PFSK-1 (cell line): ENCODE measurements around the gene TMEM171.

ENCODE experiments used
- FOXP2 ChIP-seq: optimal IDR thresholded peaks from 2 replicates; pipeline ENCODE3; 2011; ENCODE audit warnings: borderline replicate concordance, control low read depth, inconsistent platforms; ENCODE audit not compliant: insufficient read depth; ENCODE audit errors: extremely low read length, extremely low read depth
- POLR2AphosphoS5 ChIP-seq: IDR thresholded peaks from 2 replicates; pipeline ENCODE4 v1.6.1; 2012; ENCODE audit warnings: low read depth, mild to moderate bottlenecking, control low read depth, low read length, moderate library complexity
- REST ChIP-seq, 2 experiments: IDR thresholded peaks; 2 replicates each; pipeline versions ENCODE4 v1.6.1 to v1.8.0; 2011 to 2012; ENCODE audit warnings: low read depth in 2 of 2, low read length in 2 of 2, control low read depth in 1 of 2, inconsistent platforms in 1 of 2, mild to moderate bottlenecking in 1 of 2, moderate library complexity in 1 of 2; ENCODE audit not compliant: insufficient read depth in 1 of 2
- SIN3A ChIP-seq: IDR thresholded peaks from 2 replicates; pipeline ENCODE4 v1.6.1; 2012; ENCODE audit warnings: mild to moderate bottlenecking, low read length, moderate library complexity, borderline replicate concordance; ENCODE audit not compliant: insufficient read depth
- TAF1 ChIP-seq: IDR thresholded peaks from 2 replicates; pipeline ENCODE4 v1.6.1; 2012; ENCODE audit warnings: low read length, control low read depth, borderline replicate concordance; ENCODE audit not compliant: insufficient read depth

TMEM171 gene

GRCh38 chr5:73095564-73096238, 24.7 kb upstream of the TMEM171 start:
- TF ChIP-seq FOXP2 (no peak), REST (IDR thresholded peaks at IDR 0.05; ENCODE audit: insufficient read depth in 1 of 2, low read depth in 2 of 2, low read length in 2 of 2) (no peak), TAF1 (no peak)

- no peak for TF ChIP-seq POLR2AphosphoS5
- no peak for TF ChIP-seq FOXP2
- no peak for TF ChIP-seq TAF1
- no peak for TF ChIP-seq REST (IDR thresholded peaks at IDR 0.05; ENCODE audit: insufficient read depth in 1 of 2, low read depth in 2 of 2, low read length in 2 of 2)
These were observed 24.2 kb upstream of the TMEM171 start for GRCh38 chr5:73096239-73096575.

- TF ChIP-seq SIN3A (no peak), FOXP2 (no peak), TAF1 (no peak), POLR2AphosphoS5 (no peak)
These were observed 22.6 kb upstream of the TMEM171 start for GRCh38 chr5:73097740-73098139.

GRCh38 chr5:73100109-73100508, 20.3 kb upstream of the TMEM171 start:
- TF ChIP-seq POLR2AphosphoS5 (no peak), TAF1 (no peak), FOXP2 (no peak), REST (IDR thresholded peaks at IDR 0.05; ENCODE audit: insufficient read depth in 1 of 2, low read depth in 2 of 2, low read length in 2 of 2) (no peak), SIN3A (no peak)

GRCh38 chr5:73103870-73104299, 16.5 kb upstream of the TMEM171 start:
- no peak for TF ChIP-seq SIN3A
- no peak for TF ChIP-seq FOXP2
- TF ChIP-seq REST (IDR thresholded peaks at IDR 0.05; ENCODE audit: insufficient read depth in 1 of 2, low read depth in 2 of 2, low read length in 2 of 2) = no peak
- no peak for TF ChIP-seq TAF1
- TF ChIP-seq POLR2AphosphoS5 = no peak
